SU-DHL-6 (cell line): ENCODE measurements around the gene BMP6.

ENCODE experiments used
- H2AFZ ChIP-seq: fragments of 200-600 bp; sonication (generic); 2 replicates; pipeline ENCODE4 v1.6.1; 2014; ENCODE audit warnings: low read depth, mild to moderate bottlenecking, moderate library complexity, mixed read lengths, antibody characterized with exemption, low read length; ENCODE audit not compliant: severe bottlenecking
- H3F3A ChIP-seq: fragments of 200-600 bp; shearing (Covaris generic); 2 replicates; pipeline ENCODE4 v1.6.0; 2016; ENCODE audit warnings: antibody characterized with exemption, mild to moderate bottlenecking; ENCODE audit not compliant: insufficient read depth
- H3K27ac ChIP-seq: fragments of 200-600 bp; sonication (generic); 2 replicates; pipeline ENCODE4 v1.5.1; 2016; ENCODE audit warnings: low read depth, mild to moderate bottlenecking, low read length, moderate library complexity, mixed read lengths
- H3K27me3 ChIP-seq: fragments of 200-600 bp; sonication (generic), shearing (Covaris generic); 2 replicates; pipeline ENCODE4 v1.6.0; 2014; ENCODE audit warnings: mild to moderate bottlenecking, low read length
- H3K36me3 ChIP-seq: fragments of 200-600 bp; sonication (generic); 2 replicates; pipeline ENCODE4 v1.6.1; 2014; ENCODE audit warnings: mild to moderate bottlenecking, low read length, mixed read lengths
- H3K4me2 ChIP-seq: fragments of 300-600, 200-600 bp; shearing (Covaris generic), sonication (generic); 2 replicates; pipeline ENCODE4 v1.6.0; 2014; ENCODE audit warnings: low read length, low read depth, mild to moderate bottlenecking; ENCODE audit not compliant: poor library complexity, severe bottlenecking
- H3K4me3 ChIP-seq: fragments of 200-600 bp; sonication (generic); 2 replicates; pipeline ENCODE4 v1.5.1; 2014; ENCODE audit warnings: antibody characterized with exemption, low read length, mild to moderate bottlenecking, mixed read lengths; ENCODE audit not compliant: insufficient read depth, poor library complexity, severe bottlenecking
- H3K79me2 ChIP-seq: fragments of 200-600 bp; sonication (generic); 2 replicates; pipeline ENCODE4 v1.6.1; 2014; ENCODE audit warnings: mild to moderate bottlenecking, low read length, moderate library complexity; ENCODE audit not compliant: insufficient read depth
- H3K9ac ChIP-seq: fragments of 200-600 bp; sonication (generic); 2 replicates; pipeline ENCODE4 v1.7.0; 2014; ENCODE audit warnings: mild to moderate bottlenecking, low read length
- H3K9me2 ChIP-seq: fragments of 200-600 bp; sonication (generic); replicated peaks from 2 replicates; pipeline ENCODE4 v1.6.1; 2014; ENCODE audit warnings: low read length; ENCODE audit not compliant: insufficient read depth
- H3K9me3 ChIP-seq: fragments of 200-600 bp; sonication (generic); 2 replicates; pipeline ENCODE4 v1.6.1; 2014; ENCODE audit warnings: low read length, mixed read lengths; ENCODE audit not compliant: insufficient read depth
- H4K20me1 ChIP-seq: fragments of 200-600 bp; sonication (generic); 2 replicates; pipeline ENCODE4 v1.6.1; 2014; ENCODE audit warnings: low read depth, mild to moderate bottlenecking, antibody characterized with exemption, low read length, moderate library complexity, mixed read lengths
- EZH2phosphoT487 ChIP-seq: fragments of 200-600 bp; sonication (generic), shearing (Covaris generic); conservative IDR thresholded peaks from 2 replicates; pipeline ENCODE4 v1.6.1; 2018; ENCODE audit warnings: mild to moderate bottlenecking, antibody characterized with exemption, low read length, moderate library complexity, mixed read lengths
- TF ChIP-seq, protein P1 (sequence below): fragments of 200-600 bp; sonication (generic); IDR thresholded peaks from one replicate; pipeline ENCODE4 v1.5.1; 2017; ENCODE audit warnings: antibody characterized with exemption, mild to moderate bottlenecking, low read length, moderate library complexity; ENCODE audit not compliant: insufficient read depth, poor library complexity, severe bottlenecking

The BMP6 gene

DNA sequence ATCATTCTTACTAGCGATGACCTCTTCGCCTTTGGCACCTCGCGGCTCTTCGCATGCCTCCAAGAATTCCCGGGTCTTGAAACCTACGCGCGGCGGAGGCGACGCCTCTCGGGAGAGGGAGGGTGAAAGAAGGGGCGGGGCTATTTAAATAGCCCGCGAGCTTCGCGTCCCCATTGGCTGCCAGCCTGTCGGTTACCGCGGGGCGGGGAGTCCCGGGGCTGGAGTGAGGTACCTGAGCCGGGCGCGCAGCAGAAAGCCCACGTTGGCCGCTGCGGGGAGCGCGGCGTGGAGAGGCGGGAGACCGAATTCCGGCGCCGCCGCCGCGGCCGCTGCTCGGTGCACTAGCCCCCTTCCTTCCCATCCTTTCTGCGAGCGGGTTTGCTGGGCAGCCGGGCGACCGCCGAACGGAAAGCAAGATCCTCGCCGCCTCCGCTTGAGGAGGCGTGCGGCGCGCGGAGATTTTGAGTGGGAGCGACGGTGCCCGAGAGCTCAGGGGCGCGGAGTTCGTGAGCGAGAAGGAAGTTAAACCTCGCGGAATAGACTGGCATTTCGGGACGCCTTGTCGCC lies at the start of gene BMP6:
BMP6 (plus strand) TSS at position 251 of the 567 bp plus-strand sequence. CDS start 857 bp downstream, outside the sequence.
- Histone ChIP-seq H3K27ac (no peak within 1 kb of the TSS), H2AFZ (peak within 1 kb of the TSS; percentile 54), H3K9me2 (no peaks in the 10 kb centered on the region), H3K36me3 (no peaks in the 10 kb centered on the region), H3K4me3 (peak within 1 kb of the TSS; percentile 56), H3K9ac (peak within 1 kb of the TSS; percentile 30), H3K4me2 (peak within 1 kb of the TSS; percentile 66), H3K9me3 (no peaks in the 10 kb centered on the region), H3F3A (no peaks in the 10 kb centered on the region), H3K79me2 (no peaks in the 10 kb centered on the region), H3K27me3 (no peaks in the 10 kb centered on the region), H4K20me1 (no peaks in the 10 kb centered on the region)
- no peak for TF ChIP-seq EZH2phosphoT487
- TF ChIP-seq, protein P1, sequence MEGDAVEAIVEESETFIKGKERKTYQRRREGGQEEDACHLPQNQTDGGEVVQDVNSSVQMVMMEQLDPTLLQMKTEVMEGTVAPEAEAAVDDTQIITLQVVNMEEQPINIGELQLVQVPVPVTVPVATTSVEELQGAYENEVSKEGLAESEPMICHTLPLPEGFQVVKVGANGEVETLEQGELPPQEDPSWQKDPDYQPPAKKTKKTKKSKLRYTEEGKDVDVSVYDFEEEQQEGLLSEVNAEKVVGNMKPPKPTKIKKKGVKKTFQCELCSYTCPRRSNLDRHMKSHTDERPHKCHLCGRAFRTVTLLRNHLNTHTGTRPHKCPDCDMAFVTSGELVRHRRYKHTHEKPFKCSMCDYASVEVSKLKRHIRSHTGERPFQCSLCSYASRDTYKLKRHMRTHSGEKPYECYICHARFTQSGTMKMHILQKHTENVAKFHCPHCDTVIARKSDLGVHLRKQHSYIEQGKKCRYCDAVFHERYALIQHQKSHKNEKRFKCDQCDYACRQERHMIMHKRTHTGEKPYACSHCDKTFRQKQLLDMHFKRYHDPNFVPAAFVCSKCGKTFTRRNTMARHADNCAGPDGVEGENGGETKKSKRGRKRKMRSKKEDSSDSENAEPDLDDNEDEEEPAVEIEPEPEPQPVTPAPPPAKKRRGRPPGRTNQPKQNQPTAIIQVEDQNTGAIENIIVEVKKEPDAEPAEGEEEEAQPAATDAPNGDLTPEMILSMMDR, result no peak

- H3K36me3 ChIP-seq, result no peaks in the 10 kb centered on the region
- H3K9me2 ChIP-seq, result no peaks in the 10 kb centered on the region
- no peak overlapping the region for H2AFZ ChIP-seq
- no peaks in the 10 kb centered on the region for H3K9me3 ChIP-seq
- no peak overlapping the region for H3K27ac ChIP-seq
- H3K4me3 ChIP-seq, result no peak overlapping the region
- H3K27me3 ChIP-seq, result no peaks in the 10 kb centered on the region
- H3K79me2 ChIP-seq, result no peaks in the 10 kb centered on the region
- no peak for TF ChIP-seq EZH2phosphoT487
- TF ChIP-seq, protein P1, result no peak
- no peaks in the 10 kb centered on the region for H3F3A ChIP-seq
- no peak overlapping the region for H3K9ac ChIP-seq
- no peaks in the 10 kb centered on the region for H4K20me1 ChIP-seq
- no peak overlapping the region for H3K4me2 ChIP-seq
Measured at GRCh38 chr6:7677229-7677628, 48.7 kb upstream of the BMP6 start.

DNA sequence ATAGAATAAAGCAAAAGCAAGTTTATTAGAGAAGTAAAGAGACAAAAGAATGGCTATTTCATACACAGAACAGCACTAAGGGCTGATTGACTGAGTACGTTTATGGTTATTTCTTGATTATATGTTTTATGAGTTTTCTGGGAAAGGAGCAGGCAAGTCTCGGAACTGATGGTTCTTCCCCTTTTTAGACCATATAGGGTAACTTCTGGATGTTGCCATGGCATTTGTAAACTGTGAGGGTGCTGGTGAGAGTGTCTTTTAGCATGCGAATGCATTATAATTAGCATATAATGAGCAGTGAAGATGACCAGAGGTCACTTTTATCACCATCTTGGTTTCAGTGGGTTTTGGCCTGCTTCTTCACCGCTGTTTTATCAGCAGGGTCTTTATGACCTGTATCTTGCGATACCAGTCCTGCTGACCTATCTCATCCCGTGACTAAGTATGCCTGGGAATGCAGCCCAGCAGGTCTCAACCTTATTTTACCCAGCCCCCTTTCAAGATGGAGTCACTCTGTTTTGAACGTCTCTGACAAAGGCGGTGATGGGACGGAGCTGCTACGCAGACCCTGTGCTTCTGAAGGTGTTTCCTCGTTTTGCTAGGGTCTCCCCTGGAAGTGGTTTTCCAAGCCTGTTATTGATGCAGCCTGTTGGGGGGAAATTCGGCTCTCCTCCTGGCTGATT lies 45.4 kb upstream of the BMP6 start:
- H3K4me3 ChIP-seq, result no peak overlapping the region
- no peaks in the 10 kb centered on the region for H3F3A ChIP-seq
- no peak overlapping the region for H3K27ac ChIP-seq
- H2AFZ ChIP-seq, result no peak overlapping the region
- H3K27me3 ChIP-seq, result no peaks in the 10 kb centered on the region
- no peak overlapping the region for H3K9ac ChIP-seq
- no peaks in the 10 kb centered on the region for H3K36me3 ChIP-seq
- no peaks in the 10 kb centered on the region for H3K9me2 ChIP-seq
- no peaks in the 10 kb centered on the region for H3K79me2 ChIP-seq
- H4K20me1 ChIP-seq, result no peaks in the 10 kb centered on the region
- no peak overlapping the region for H3K4me2 ChIP-seq
- H3K9me3 ChIP-seq, result no peaks in the 10 kb centered on the region
- no peak for TF ChIP-seq EZH2phosphoT487
- TF ChIP-seq, protein P1, result no peak
